Osteocyte (in vitro differentiated cells): ENCODE results near the gene CA4. TPM values are rescaled to one million over a fixed set of nuclear protein-coding genes. Genes with fewer than 3 reads are reported as not detected.
"Not testable (repeated sequence)": the region's sequence is repeated elsewhere in the genome, so short reads cannot be mapped to it uniquely, and the experiment has no call there.

ENCODE experiments used
- DNase-seq: peaks from one replicate; pipeline ENCODE4 v3.0.0; 2021; ENCODE audit warnings: mixed read lengths; ENCODE audit not compliant: unreplicated experiment; ENCODE audit errors: extremely low spot score
- H3K27ac Mint-ChIP-seq: one replicate; pipeline ENCODE4 v1.8.0; 2021; ENCODE audit warnings: mild to moderate bottlenecking, mixed read lengths; ENCODE audit not compliant: unreplicated experiment
- H3K27me3 Mint-ChIP-seq: one replicate; pipeline ENCODE4 v1.8.0; 2021; ENCODE audit warnings: mixed read lengths; ENCODE audit not compliant: unreplicated experiment
- H3K36me3 Mint-ChIP-seq: one replicate; pipeline ENCODE4 v1.8.0; 2021; ENCODE audit warnings: mixed read lengths; ENCODE audit not compliant: unreplicated experiment
- H3K4me1 Mint-ChIP-seq: one replicate; pipeline ENCODE4 v1.8.0; 2021; ENCODE audit warnings: mixed read lengths; ENCODE audit not compliant: unreplicated experiment
- H3K4me3 Mint-ChIP-seq: one replicate; pipeline ENCODE4 v1.8.0; 2021; ENCODE audit warnings: mild to moderate bottlenecking, moderate library complexity, mixed read lengths; ENCODE audit not compliant: unreplicated experiment
- H3K9me3 Mint-ChIP-seq: one replicate; pipeline ENCODE4 v1.8.0; 2021; ENCODE audit warnings: mixed read lengths; ENCODE audit not compliant: unreplicated experiment
- total RNA-seq: library from RNA; stranded (reverse); gene quantifications from 2 replicates; pipeline ENCODE4 v1.2.1, GENCODE V29; 2021
- TF ChIP-seq, protein P1 (sequence below): fragments of 200-600 bp; sonication (generic); IDR thresholded peaks from 2 replicates; pipeline ENCODE4 v1.5.0; 2021; ENCODE audit warnings: antibody characterized with exemption, mild to moderate bottlenecking, moderate library complexity

The CA4 gene
- total RNA-seq, 1 donor from 2014 or later, result not detected

DNA sequence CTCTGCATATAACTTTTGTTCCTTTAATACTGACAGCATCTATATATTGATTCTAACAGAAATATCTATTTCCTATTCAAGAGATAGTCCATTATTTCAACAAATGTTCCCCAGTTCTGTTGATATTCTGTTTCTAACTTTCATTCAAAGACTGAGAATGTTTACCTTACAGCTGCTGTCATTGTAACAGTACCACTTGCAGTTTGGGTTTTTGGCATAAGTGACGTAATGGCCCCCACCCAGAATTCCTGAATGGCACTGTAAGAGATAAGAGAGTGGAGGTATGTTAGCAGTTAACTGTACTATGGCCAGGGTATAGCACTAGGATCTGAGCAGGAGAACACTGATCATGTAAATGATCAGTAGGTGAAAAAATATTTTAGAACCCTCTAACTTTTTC is 30.6 kb downstream of the CA4 start:
- not testable (repeated sequence) for DNase-seq, H3K27me3 Mint-ChIP-seq, H3K4me3 Mint-ChIP-seq, H3K9me3 Mint-ChIP-seq, H3K27ac Mint-ChIP-seq, H3K4me1 Mint-ChIP-seq
- peaks cover 38% of the 10 kb centered on the region for H3K36me3 Mint-ChIP-seq

DNA sequence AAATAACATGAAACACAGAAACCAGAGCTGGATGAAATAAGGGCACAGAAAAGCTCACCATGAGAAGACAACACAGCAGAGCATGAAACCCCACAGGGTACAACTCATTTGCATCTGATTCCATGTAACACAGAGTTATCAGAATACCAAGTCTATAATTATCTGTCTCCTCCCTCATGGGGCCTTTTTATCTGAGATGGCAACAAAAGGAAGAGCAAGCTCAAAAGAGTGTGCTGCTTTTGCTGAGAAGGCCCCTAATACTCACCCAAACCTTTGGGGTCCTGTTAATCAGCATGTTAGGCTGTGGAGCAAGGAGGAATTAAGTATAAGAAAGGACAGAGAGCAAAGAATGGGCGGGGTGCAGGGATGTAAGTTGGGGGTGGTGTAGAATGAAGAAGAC is 36.6 kb downstream of the CA4 start:
- H3K4me1 Mint-ChIP-seq, H3K27me3 Mint-ChIP-seq, H3K9me3 Mint-ChIP-seq, H3K27ac Mint-ChIP-seq, H3K4me3 Mint-ChIP-seq, DNase-seq: not testable (repeated sequence)
- H3K36me3 Mint-ChIP-seq, result peaks cover 42% of the 10 kb centered on the region

DNA sequence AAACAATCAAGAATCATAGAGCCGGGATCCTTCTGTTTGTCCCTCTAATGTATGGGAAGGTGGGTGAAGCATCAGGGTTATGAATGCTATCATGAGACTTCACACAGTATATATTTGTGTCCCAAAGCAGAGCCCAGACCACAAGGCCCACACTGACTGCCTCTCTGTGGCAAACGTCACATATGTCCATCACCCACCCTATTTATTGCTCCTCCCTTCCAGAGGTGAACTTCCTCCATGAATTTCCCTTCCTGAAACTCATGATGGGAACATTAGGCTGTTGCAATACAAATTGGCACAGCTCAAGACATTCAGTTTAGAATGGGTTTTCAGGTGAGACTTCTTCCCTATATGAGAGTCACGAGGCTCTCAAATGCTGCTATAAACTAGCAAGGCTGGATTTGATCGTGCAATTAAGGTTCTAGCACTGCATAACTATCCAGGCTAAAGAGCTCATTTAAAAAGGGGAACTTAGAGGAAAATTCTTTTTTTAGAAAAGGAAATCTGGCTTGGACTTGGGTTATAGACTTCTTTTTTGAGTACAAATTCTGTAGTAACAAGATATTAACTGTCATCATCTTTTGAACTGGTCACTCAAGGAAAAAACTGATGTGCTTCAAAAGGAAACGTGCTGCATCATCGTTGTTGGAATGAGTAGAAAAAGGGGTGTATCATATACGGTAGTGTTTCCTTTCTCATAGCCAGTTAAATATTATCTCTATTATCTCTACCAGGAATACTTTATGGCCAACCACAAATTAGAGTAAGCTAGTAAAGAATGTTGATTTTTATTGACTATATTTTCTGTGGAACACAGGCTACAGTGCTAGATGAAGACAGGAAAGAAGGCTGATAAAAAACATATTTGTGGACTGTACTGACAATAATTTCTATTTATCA is 37.3 kb downstream of the CA4 start:
- H3K9me3 Mint-ChIP-seq, H3K27me3 Mint-ChIP-seq, H3K27ac Mint-ChIP-seq, DNase-seq, H3K4me1 Mint-ChIP-seq, H3K4me3 Mint-ChIP-seq: not testable (repeated sequence)
- H3K36me3 Mint-ChIP-seq, result peaks cover 39% of the 10 kb centered on the region

DNA sequence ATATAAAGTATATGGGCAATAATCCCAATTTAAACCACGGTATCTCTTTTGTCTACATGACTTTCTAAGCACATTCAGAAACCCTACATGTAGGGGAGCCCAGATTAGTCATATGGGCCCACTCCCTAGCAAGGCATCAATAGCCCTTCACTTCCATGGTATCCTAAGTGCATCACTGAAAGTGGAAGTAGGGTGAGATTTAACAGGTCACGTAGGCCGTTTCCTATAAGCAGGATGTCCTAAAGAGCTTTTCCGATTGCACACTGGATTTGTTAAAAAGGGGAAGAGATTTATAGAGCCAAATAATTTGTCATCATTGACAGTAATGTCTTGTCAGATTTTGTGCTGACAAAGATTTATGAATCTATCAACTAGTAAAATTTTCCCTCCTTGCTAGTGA is 39.0 kb downstream of the CA4 start:
- Mint-ChIP-seq H3K36me3 (peaks cover 41% of the 10 kb centered on the region), H3K9me3 (no peaks in the 10 kb centered on the region), H3K4me1 (no peaks in the 10 kb centered on the region), H3K27ac (no peak overlapping the region), H3K4me3 (no peak overlapping the region), H3K27me3 (no peaks in the 10 kb centered on the region)
- DNase-seq, result no peak
- TF ChIP-seq, protein P1, sequence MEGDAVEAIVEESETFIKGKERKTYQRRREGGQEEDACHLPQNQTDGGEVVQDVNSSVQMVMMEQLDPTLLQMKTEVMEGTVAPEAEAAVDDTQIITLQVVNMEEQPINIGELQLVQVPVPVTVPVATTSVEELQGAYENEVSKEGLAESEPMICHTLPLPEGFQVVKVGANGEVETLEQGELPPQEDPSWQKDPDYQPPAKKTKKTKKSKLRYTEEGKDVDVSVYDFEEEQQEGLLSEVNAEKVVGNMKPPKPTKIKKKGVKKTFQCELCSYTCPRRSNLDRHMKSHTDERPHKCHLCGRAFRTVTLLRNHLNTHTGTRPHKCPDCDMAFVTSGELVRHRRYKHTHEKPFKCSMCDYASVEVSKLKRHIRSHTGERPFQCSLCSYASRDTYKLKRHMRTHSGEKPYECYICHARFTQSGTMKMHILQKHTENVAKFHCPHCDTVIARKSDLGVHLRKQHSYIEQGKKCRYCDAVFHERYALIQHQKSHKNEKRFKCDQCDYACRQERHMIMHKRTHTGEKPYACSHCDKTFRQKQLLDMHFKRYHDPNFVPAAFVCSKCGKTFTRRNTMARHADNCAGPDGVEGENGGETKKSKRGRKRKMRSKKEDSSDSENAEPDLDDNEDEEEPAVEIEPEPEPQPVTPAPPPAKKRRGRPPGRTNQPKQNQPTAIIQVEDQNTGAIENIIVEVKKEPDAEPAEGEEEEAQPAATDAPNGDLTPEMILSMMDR, result no peak

DNA sequence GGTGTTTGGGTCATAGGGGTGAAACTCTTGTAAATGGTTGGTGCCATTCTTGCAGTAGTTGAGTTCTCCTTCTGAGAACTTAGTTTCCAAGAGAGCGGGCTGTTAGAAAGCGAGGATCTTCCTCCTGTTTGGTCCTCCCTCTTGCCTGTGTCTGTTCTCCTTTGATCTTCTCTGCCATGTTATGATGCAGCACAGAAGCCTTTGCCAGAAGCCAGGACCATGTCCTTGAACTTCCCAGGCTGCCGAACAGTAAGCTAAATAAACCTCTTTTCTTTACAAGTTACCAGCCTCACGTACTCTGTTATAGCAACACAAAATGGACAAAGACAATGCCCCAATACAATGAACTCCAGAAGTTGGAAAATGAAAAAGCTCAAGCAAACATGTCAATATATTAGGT is 40.3 kb downstream of the CA4 start:
- H3K36me3 Mint-ChIP-seq, result peaks cover 43% of the 10 kb centered on the region
- H3K9me3 Mint-ChIP-seq, DNase-seq, H3K4me3 Mint-ChIP-seq, H3K27me3 Mint-ChIP-seq, H3K4me1 Mint-ChIP-seq, H3K27ac Mint-ChIP-seq: not testable (repeated sequence)

DNA sequence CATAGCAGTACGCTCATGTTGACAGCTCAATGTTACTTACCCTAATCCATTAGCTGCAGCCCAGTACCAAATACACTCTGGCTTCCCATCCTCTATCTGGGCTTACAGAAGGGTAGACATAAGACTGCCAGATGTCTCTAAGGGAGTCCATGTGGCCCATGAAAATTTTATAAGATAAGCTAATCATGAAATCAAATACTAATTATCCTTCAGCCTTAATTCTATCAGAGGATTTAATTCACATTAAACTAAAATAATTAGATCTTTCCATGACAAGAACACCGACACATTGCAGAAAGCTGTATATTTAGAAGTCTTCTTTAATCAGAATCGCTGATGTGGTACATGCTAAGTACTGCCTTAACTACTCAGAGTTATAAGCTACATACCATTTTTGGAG is 43.3 kb downstream of the CA4 start:
- not testable (repeated sequence) for H3K27me3 Mint-ChIP-seq, H3K4me1 Mint-ChIP-seq, DNase-seq, H3K4me3 Mint-ChIP-seq, H3K27ac Mint-ChIP-seq, H3K9me3 Mint-ChIP-seq
- peaks cover 53% of the 10 kb centered on the region for H3K36me3 Mint-ChIP-seq

DNA sequence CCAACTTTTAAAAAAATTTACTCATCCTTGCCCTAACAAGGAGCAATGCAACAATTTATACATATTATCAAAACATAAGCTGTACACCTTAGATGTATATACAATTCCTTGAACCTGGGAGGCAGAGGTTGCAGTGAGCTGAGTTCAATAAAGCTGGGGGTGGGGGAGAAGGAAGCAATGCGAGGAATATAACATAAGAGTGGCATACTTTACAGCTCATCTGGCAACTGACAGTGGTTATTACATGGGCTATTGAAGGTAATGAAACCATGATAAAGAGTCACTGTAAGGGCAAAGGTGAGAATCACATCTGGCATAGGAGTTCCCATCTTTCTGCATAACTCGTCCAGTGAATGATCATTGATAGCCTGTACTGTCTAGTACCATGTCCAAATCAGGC is 43.7 kb downstream of the CA4 start:
- Mint-ChIP-seq H3K4me1 (no peaks in the 10 kb centered on the region), H3K9me3 (no peaks in the 10 kb centered on the region)
- no peak for DNase-seq

DNA sequence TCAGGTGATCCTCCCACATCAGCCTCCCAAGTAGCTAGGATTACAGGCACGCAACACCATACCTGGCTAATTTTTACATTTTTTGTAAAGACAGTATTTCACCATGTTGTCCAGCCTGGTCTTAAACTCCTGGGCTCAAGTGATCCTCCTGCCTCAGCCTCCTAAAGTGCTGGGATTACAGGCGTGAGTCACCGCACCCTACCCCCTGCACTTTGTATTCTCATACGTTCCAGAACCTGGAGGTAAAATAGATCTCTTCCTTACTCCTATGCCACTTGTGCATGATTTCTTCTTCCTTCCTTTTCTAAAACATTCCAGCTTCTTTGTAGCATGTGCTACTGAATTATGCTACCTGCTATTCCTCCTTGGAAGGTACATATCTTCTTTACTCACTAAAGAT is 44.4 kb downstream of the CA4 start:
- H3K27me3 Mint-ChIP-seq, H3K4me1 Mint-ChIP-seq, H3K9me3 Mint-ChIP-seq, H3K27ac Mint-ChIP-seq, H3K4me3 Mint-ChIP-seq, DNase-seq: not testable (repeated sequence)
- H3K36me3 Mint-ChIP-seq, result peaks cover 53% of the 10 kb centered on the region

More for the DNA sequence above, 43.7 kb downstream of the CA4 start:
- TF ChIP-seq, protein P1, result no peak
- H3K27me3 Mint-ChIP-seq, result no peaks in the 10 kb centered on the region
- peaks cover 57% of the 10 kb centered on the region for H3K36me3 Mint-ChIP-seq
- H3K27ac Mint-ChIP-seq, result no peak overlapping the region
- H3K4me3 Mint-ChIP-seq, result no peak overlapping the region

DNA sequence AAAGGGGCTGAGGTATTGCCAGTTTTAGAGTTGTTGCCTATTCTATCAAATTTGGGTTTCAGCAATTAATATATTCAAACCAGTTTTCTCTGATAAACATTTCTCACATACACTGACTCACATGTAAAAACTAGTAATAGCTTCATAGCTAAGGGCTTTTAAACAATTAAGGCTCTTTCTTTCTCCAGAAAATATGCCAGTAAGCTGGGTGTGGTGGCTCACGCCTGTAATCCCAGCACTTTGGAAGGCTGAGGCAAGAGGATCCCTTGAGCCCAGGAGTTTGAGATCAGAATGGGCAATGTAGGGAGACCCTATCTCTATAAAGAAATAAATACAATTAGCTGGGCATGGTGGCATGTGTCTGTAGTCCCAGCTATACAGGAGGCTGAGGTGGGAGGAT is 48.9 kb downstream of the CA4 start:
- not testable (repeated sequence) for H3K27ac Mint-ChIP-seq, H3K4me1 Mint-ChIP-seq, H3K9me3 Mint-ChIP-seq, H3K4me3 Mint-ChIP-seq, H3K27me3 Mint-ChIP-seq, DNase-seq
- peaks cover 30% of the 10 kb centered on the region for H3K36me3 Mint-ChIP-seq

DNA sequence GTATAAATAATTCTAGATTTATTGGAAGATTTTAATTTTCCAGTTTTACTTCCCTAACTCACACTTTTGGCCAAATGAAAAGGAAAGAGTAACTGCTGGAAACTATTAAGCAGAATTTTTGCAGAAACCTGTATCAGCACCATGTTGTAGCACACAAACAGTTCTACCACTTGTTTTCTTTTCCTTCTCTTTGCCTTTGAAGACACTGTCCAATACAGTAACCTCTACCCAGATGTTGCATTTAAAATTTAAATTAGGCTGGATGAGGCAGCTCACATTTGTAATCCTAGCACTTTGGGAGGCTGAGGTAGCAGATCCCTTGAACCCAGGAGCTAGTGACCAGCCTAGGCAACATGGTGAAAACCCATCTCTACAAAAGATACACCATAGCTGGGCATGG is 56.0 kb downstream of the CA4 start:
- H3K9me3 Mint-ChIP-seq, H3K27me3 Mint-ChIP-seq, DNase-seq, H3K36me3 Mint-ChIP-seq, H3K27ac Mint-ChIP-seq, H3K4me3 Mint-ChIP-seq, H3K4me1 Mint-ChIP-seq: not testable (repeated sequence)
